GM12865 (cell line): ENCODE results near the gene UBAC2.

Experiments used
- DNase-seq: peaks from one replicate; pipeline ENCODE4 v3.0.0; 2010; ENCODE audit warnings: low read depth
- H3K4me3 ChIP-seq: 2 replicates; pipeline ENCODE4 v1.5.1; 2011; ENCODE audit warnings: mild to moderate bottlenecking, low read depth, low read length, control low read depth
- TF ChIP-seq, protein P1 (sequence below): IDR thresholded peaks from 2 replicates; pipeline ENCODE4 v1.5.1; 2011; ENCODE audit warnings: low read length, control low read depth, low read depth, inconsistent platforms; ENCODE audit not compliant: insufficient read depth; ENCODE audit errors: missing control alignments

Gene UBAC2

DNA sequence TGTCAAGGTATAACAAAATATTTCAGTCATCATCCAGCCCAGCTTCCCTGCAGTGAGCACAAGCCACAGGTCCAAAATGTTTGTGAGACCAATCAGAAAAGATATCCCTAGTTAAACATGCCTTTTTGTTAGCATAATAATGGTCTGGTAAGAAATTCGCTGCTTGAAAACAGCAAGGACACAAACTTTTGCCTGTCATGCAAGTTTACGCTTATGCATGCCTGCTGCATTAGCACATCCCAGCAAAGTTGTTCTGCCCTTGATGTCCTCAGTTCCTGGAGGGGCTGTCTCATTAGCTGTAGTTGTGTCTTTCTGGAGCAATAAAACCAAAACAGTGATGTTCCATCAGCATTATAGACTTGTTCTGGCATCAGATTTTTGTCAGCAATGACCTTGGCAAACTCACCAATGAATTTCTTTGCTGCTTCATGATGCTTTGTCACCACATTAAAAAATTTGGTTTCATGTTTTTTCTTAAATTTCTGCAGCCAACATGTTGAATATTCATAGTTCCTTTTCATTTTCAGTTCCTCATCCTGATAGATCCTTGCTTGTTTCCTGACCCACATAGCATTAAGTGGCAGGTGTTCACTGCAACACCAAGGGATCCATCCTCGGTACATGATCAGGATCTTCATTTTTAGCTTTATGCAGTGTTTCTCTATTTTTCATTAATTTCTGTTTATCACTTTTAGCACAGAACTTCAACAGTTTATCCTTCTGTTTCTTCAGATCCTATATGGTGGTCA lies 178.5 kb downstream of the UBAC2 start:
- TF ChIP-seq, protein P1, sequence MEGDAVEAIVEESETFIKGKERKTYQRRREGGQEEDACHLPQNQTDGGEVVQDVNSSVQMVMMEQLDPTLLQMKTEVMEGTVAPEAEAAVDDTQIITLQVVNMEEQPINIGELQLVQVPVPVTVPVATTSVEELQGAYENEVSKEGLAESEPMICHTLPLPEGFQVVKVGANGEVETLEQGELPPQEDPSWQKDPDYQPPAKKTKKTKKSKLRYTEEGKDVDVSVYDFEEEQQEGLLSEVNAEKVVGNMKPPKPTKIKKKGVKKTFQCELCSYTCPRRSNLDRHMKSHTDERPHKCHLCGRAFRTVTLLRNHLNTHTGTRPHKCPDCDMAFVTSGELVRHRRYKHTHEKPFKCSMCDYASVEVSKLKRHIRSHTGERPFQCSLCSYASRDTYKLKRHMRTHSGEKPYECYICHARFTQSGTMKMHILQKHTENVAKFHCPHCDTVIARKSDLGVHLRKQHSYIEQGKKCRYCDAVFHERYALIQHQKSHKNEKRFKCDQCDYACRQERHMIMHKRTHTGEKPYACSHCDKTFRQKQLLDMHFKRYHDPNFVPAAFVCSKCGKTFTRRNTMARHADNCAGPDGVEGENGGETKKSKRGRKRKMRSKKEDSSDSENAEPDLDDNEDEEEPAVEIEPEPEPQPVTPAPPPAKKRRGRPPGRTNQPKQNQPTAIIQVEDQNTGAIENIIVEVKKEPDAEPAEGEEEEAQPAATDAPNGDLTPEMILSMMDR: no peak
- no peak for DNase-seq
- no peak overlapping the region for H3K4me3 ChIP-seq

DNA sequence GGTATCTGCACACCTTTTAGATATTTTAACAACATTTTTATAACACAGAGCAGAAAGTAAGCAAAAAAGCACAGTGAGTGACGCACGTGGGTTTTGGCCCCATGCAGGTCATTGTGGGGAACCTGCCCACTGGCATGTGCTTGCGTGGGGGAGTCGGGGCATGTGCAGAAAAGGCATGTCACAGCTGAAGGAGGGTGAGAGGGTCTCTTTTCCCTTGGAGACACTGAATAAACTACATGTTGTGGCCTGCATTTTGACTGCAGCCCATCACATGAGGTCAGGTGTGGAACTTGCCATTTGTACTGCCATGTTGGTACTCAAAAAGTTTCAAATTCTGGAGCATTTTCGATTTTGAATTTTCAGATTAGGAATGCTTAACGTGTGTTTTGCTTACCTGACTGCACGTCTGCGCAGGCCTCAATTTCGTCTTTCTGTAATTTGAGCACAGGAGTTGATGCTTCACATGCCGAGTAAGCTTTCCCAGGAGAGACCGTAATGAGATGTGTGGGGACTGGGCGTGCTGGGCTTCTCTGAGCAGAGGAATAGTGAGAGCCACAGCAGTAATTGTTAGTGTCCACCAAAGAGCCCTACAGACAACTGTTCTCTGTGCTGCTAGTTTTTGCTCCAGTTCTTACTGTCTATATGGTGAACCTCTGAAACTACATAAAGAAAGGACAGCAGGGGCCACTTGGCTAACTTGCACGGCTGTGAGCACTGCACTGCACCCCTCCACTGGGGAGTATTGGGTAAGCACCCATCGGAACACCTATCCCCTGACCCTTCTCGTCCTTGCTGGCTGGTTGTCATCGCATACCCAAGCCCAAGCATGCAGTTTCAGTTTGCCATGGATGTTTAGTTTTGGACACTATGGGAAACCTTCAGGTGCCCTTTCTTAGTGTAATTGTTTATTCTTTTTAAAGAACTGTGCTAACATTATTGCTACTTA lies 179.5 kb downstream of the UBAC2 start:
- DNase-seq: no peak
- H3K4me3 ChIP-seq: no peak overlapping the region
- TF ChIP-seq, protein P1: no peak

DNA sequence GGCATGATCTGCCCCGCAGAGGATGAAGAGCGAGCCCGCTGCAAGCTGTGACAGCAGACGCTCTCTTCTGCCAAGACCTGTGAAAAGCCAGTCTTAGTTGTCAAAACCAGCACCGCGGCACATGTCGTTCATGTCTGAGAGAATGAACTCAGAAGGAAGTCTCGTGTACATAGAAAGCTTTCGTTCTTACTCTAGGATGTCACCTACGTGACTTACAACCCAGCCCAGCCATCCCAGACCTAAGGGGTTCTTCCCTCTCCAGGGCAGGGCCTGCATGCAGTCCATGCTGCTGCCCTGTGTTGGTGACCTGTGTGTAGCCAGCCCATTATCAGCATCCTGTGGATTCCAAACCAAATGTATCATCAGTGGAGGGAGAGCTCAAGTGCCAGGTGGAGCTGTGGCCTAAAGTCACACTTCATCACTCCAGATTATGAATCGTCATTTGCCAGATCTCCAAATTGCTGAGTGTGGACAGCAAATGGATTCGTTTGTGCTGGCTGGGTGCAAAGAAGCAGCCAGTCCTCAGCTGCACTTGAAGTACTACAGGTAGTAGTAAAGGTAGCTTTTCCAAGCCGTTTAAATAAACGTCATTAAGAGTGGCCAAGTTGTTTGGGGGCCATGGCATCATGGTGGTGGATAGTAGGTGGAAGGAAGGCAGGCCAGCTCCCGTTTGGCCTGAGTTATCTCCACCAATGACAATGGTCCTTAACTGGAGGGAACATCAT lies 180.4 kb downstream of the UBAC2 start:
- peak; percentile 92 for DNase-seq

DNA sequence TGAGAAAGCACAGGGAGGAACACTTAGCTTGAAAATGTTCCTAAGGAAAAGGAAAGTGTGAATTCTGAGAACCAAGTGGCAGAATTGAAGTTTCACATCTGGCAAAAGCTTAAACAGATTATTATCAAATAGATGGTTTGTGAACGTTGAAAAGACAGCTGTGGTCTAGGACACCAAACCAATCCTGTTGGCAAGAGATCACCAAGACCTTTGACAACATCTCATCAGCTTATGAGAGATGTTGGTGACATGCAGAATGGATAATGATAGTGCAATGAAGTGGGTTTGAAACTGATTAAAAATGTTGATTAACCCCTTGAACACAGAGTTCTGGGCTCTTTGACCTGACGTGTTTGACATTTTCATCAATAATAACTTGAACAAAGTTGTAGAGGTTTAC lies 181.1 kb downstream of the UBAC2 start:
- TF ChIP-seq, protein P1: no peak
- H3K4me3 ChIP-seq: no peak overlapping the region
- no peak for DNase-seq

More for the DNA sequence above, 180.4 kb downstream of the UBAC2 start:
- H3K4me3 ChIP-seq: no peak overlapping the region
- TF ChIP-seq, protein P1: no peak

DNA sequence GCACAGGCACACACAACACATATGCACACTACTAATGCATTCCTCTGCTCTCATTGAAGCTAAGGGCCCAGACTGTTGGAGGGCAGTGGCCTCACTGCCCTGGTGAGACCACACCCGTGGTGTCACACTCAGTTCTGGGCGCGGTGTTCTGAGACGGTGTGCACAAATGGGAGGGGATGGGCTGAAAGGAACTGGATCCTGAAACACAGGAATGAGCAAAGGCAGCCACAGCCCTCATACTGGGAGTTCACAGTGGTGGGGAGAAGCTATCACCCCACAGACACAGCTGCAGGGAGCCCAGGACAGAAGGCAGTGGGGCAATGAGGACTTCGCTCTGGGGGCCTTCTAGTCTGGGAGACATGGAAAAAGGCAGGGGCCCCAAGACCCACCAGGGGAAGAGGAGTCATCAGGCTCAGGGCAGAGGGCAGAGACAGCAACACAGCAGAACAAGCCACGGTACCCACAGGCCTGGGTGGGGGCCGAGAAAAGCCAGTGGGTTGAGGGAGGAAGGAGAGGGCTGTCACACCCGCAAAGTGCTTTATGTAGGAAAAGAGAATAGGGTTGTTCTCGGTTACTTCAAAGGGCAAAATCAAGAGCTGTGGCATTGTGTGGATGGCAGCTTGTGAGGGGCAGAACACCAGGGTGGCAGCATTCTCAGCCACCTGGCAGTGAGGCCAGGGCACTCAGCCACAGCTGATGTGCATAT lies 181.9 kb downstream of the UBAC2 start:
- no peak overlapping the region for H3K4me3 ChIP-seq
- DNase-seq: no peak
- TF ChIP-seq, protein P1: no peak

DNA sequence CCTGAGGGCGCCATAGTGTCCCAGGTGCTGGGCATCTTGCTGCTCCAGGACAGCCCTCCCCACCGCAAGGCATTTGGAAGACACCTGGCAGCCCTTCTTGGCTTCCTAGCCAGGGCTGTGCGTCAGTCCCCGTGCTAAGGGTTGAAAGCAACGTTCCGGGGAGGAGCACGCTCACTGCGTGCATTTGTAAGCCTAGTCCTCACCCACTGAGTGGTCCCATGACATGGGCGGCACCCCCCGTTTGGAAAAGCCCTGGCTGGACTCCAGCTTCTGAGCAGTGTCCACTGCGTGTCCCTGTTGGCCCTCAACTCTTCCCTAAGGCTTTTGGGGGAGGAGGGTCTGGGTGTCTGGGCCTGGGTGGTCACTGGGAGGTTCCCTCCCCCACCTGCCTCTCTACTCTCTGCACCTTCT lies 182.9 kb downstream of the UBAC2 start:
- no peak overlapping the region for H3K4me3 ChIP-seq
- TF ChIP-seq, protein P1: no peak
- DNase-seq: no peak
